Nephron progenitor cell (in vitro differentiated cells): Measurements from ENCODE around the gene ZNF785.
A peak's percentile ranks its signal among the peaks of the same experiment; 100 is the strongest.

Experiments used
- DNase-seq: peaks from one replicate; pipeline ENCODE4 v3.0.0; 2021
- H3K27ac Mint-ChIP-seq: 2 replicates; pipeline ENCODE4 v1.8.0; 2021; ENCODE audit warnings: mild to moderate bottlenecking, moderate library complexity, mixed read lengths
- H3K27me3 Mint-ChIP-seq: 2 replicates; pipeline ENCODE4 v1.8.0; 2021; ENCODE audit warnings: mild to moderate bottlenecking, low read depth, mixed read lengths; ENCODE audit not compliant: poor library complexity
- H3K36me3 Mint-ChIP-seq: 2 replicates; pipeline ENCODE4 v1.8.0; 2021; ENCODE audit warnings: low read depth, mixed read lengths
- H3K4me1 Mint-ChIP-seq: 2 replicates; pipeline ENCODE4 v1.8.0; 2021; ENCODE audit warnings: mixed read lengths
- H3K4me3 Mint-ChIP-seq: 2 replicates; pipeline ENCODE4 v1.8.0; 2021; ENCODE audit warnings: mild to moderate bottlenecking, moderate library complexity, mixed read lengths
- H3K9me3 Mint-ChIP-seq: 2 replicates; pipeline ENCODE4 v1.8.0; 2021; ENCODE audit warnings: mild to moderate bottlenecking, moderate library complexity, mixed read lengths
- CTCF ChIP-seq: fragments of 200-600 bp; sonication (generic); IDR thresholded peaks from 2 replicates; pipeline ENCODE4 v1.5.0; 2021; ENCODE audit warnings: antibody characterized with exemption

Gene ZNF785

GRCh38 chr16:30561089-30561816 lies 24.2 kb downstream of the ZNF785 start:
- Mint-ChIP-seq H3K4me1 (peaks cover 43% of the 10 kb centered on the region), H3K36me3 (peaks cover 2% of the 10 kb centered on the region), H3K27ac (peak overlapping the region; percentile 89), H3K4me3 (peak overlapping the region; percentile 48), H3K27me3 (peaks cover 21% of the 10 kb centered on the region), H3K9me3 (no peaks in the 10 kb centered on the region)
- no peak for TF ChIP-seq CTCF
- no peak for DNase-seq

- H3K4me1 Mint-ChIP-seq: peaks cover 39% of the 10 kb centered on the region
- TF ChIP-seq CTCF: no peak
- no peaks in the 10 kb centered on the region for H3K9me3 Mint-ChIP-seq
- H3K4me3 Mint-ChIP-seq: peak overlapping the region; percentile 17
- H3K27ac Mint-ChIP-seq: no peak overlapping the region
- peaks cover 19% of the 10 kb centered on the region for H3K27me3 Mint-ChIP-seq
- peaks cover 7% of the 10 kb centered on the region for H3K36me3 Mint-ChIP-seq
- no peak for DNase-seq
Observed at GRCh38 chr16:30559690-30560089, 25.8 kb downstream of the ZNF785 start.

- no peak for DNase-seq
- peak overlapping the region; percentile 86 for H3K4me3 Mint-ChIP-seq
- peaks cover 19% of the 10 kb centered on the region for H3K27me3 Mint-ChIP-seq
- TF ChIP-seq CTCF: no peak
- H3K9me3 Mint-ChIP-seq: no peaks in the 10 kb centered on the region
- peaks cover 15% of the 10 kb centered on the region for H3K36me3 Mint-ChIP-seq
- H3K4me1 Mint-ChIP-seq: peaks cover 33% of the 10 kb centered on the region
- H3K27ac Mint-ChIP-seq: peak overlapping the region; percentile 90
Observed at GRCh38 chr16:30558789-30559377, 26.6 kb downstream of the ZNF785 start.

GRCh38 chr16:30557957-30558788 lies 27.3 kb downstream of the ZNF785 start, which contains the start of gene ZNF764:
Gene ZNF764 (minus strand): TSS chr16:30558374. CDS start chr16:30558182, 192 bp downstream.
- peak; percentile 87 for DNase-seq
- H3K27me3 Mint-ChIP-seq: peaks cover 19% of the 10 kb centered on the region
- H3K27ac Mint-ChIP-seq: peak within 1 kb of the TSS; percentile 90
- no peak for TF ChIP-seq CTCF
- no peaks in the 10 kb centered on the region for H3K9me3 Mint-ChIP-seq
- peaks cover 39% of the 10 kb centered on the region for H3K4me1 Mint-ChIP-seq
- peak within 1 kb of the TSS; percentile 86 for H3K4me3 Mint-ChIP-seq
- H3K36me3 Mint-ChIP-seq: peaks cover 21% of the 10 kb centered on the region

GRCh38 chr16:30557707-30557956 lies 27.9 kb downstream of the ZNF785 start:
- Mint-ChIP-seq H3K9me3 (no peaks in the 10 kb centered on the region), H3K36me3 (peaks cover 21% of the 10 kb centered on the region), H3K4me3 (peak overlapping the region; percentile 86), H3K27ac (no peak overlapping the region), H3K27me3 (peaks cover 19% of the 10 kb centered on the region), H3K4me1 (peaks cover 45% of the 10 kb centered on the region)
- no peak for DNase-seq
- TF ChIP-seq CTCF: no peak
